AG04449 (cell line): Measurements from ENCODE around the gene SUGCT.

Experiments used
- CTCF ChIA-PET: fragments of 350-600 bp; formaldehyde crosslinking; extraction: SDS; loops from one replicate; lab custom pipeline; 2021; ENCODE audit warnings: antibody characterized with exemption; lab: Yijun Ruan, JAX
- POLR2A ChIA-PET: fragments of 400-600, 350-600 bp; formaldehyde crosslinking; extraction: SDS; loops from one replicate; lab custom pipeline; 2020; ENCODE audit warnings: antibody characterized with exemption, inconsistent platforms; lab: Yijun Ruan, JAX
- DNase-seq: peaks from one replicate; pipeline ENCODE4 v3.0.0-alpha.2; 2010; ENCODE audit warnings: low read depth, low spot score
- H3K4me3 ChIP-seq: 2 replicates; pipeline ENCODE4 v1.5.1; 2011; ENCODE audit warnings: low read depth, mild to moderate bottlenecking, control low read depth, low read length
- CTCF ChIP-seq: IDR thresholded peaks from one replicate; pipeline ENCODE4 v1.5.1; 2011; ENCODE audit warnings: mild to moderate bottlenecking, moderate library complexity, low read length, control low read depth, inconsistent platforms; ENCODE audit not compliant: insufficient read depth; ENCODE audit errors: missing control alignments

Gene SUGCT

DNA sequence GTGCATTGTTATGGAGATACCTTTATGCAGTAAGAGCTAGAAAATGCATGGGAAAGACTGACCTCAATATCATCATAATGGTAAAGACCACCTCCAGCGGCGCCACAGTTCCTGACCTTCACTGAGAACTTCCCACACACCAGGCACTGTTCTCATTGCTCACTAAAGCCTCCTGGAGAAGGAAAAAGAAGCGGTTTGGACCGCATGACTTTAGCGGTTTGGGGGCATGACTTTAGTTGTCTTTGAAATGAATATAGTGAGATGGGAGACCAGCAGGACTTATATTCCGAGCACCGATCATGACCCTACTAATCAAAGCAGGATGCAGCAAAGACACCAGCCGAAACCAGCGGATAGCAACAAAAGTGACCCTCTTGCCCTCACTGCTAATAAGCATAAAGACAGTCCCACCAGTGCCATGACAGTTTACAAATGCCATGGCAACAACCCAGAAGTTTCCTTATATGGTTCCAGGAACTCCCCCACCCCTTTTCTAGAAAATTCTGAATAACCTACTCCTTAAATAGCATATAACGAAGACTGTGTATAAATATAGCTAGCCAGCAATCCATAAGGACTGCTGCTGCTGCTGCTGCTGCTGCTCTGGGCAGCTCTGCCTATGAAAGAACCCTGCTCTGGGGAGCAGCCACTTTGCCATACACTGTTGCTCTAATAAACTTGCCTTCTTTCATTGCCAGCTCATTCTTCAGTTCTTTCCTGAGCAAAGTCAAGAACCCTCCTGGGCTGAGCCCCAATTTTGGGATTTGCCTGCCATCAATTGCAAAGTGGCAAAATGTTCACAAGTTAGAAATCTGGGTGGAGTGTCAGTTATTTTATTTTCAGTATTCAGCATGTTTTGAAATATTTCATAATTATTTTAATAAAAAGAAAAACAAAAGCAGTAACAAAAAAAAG lies 694.1 kb downstream of the SUGCT start:
- ChIA-PET CTCF (interaction anchor here (0.6 to 1.5 kb wide), 3 partner anchors 58 to 883 kb away, joined by 3 to 6 read pairs (median 4); no protein-coding TSS in a partner anchor), POLR2A (interaction anchor here (0.7 kb wide), 1 partner anchor 542 kb away, joined by 4 read pairs; no protein-coding TSS in a partner anchor)
- DNase-seq, result no peak
- no peak overlapping the region for H3K4me3 ChIP-seq
- no peak for TF ChIP-seq CTCF

GRCh38 chr7:40833191-40833887 lies 698.5 kb downstream of the SUGCT start:
- TF ChIP-seq CTCF, result no peak
- ChIA-PET CTCF (interaction anchor here (0.8 to 1.6 kb wide), 3 partner anchors 10 to 871 kb away, joined by 3 to 5 read pairs (median 5); no protein-coding TSS in a partner anchor), POLR2A (no interaction called here)
- no peak for DNase-seq
- H3K4me3 ChIP-seq, result no peak overlapping the region

DNA sequence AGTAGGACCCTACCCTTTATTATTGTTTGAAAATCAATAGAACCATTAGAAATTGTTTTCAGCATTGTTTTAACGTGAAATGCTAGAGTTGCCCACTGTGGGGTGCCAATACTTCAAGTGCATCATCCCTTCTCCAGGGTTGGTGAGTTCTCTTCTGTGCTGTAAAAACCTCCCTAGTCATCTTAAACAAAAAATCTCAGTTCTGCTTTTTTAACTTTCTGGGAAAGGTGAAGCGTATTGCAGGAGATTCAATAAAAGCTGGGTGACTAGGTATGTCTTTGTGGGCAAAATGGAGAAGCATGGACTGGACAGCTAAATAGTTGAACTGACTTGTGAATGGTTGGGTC lies 699.1 kb downstream of the SUGCT start:
- DNase-seq, result no peak
- CTCF ChIA-PET, result interaction anchor here (0.8 to 1.6 kb wide), 3 partner anchors 9 to 871 kb away, joined by 3 to 5 read pairs (median 5); no protein-coding TSS in a partner anchor
- POLR2A ChIA-PET, result no interaction called here
- no peak overlapping the region for H3K4me3 ChIP-seq
- TF ChIP-seq CTCF, result peak; percentile 26

GRCh38 chr7:40836218-40836617 lies 701.4 kb downstream of the SUGCT start:
- DNase-seq, result no peak
- no peak for TF ChIP-seq CTCF
- ChIA-PET POLR2A (no interaction called here), CTCF (interaction anchor here (0.6 to 1.2 kb wide), 3 partner anchors 11 to 48 kb away, joined by 3 read pairs; no protein-coding TSS in a partner anchor)
- H3K4me3 ChIP-seq, result no peak overlapping the region

DNA sequence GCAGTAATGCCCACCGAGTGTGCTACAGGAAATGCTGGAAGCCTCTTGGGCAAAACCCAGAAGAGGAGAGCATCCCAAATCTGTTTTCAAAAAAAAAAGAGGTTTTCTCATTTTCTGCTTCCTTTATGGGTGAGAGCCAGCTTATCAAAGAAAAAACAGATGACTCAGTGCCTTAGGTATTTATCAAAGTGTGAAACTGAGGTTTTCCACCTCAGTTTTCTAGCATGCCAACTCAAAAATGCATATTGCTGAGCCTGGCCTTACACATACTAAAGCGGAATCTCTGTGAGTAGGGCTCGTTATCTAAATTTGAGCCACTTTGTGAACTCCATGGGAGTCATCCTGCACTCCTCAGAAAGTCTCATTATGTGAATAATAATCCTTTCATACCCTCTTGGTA lies 705.1 kb downstream of the SUGCT start:
- ChIA-PET POLR2A (no interaction called here), CTCF (interaction anchor here (0.9 kb wide), 1 partner anchor 120 kb away, joined by 3 read pairs; no protein-coding TSS in a partner anchor)
- TF ChIP-seq CTCF, result no peak
- no peak for DNase-seq
- H3K4me3 ChIP-seq, result no peak overlapping the region

DNA sequence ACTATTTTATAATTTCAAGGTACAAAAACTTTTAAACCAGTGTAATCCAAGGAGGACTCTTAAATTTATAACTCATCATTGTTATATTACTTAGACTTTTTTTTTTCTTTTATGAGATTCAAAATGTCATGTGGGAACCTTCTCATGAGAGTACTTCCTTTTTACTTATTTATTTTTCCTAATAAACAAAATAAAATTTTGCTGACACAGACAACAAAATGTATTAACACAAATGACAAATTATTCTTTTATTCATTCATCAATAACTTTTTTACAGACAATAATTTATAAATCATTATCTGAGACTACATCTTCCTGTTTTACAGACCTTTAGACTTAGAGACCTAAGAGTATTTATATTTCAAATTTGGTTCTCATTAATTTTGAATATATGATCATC lies 706.2 kb downstream of the SUGCT start:
- no peak overlapping the region for H3K4me3 ChIP-seq
- POLR2A ChIA-PET, result no interaction called here
- DNase-seq, result no peak
- CTCF ChIA-PET, result no interaction called here
- TF ChIP-seq CTCF, result no peak
